ENCODE measurements around the gene BCL7A.

GRCh38 chr12:122096591-122097149 is 75.0 kb downstream of the BCL7A start:
- no peak for TF ChIP-seq CTCF (IDR thresholded peaks at IDR 0.05)
- no peak for TF ChIP-seq POLR2A (IDR thresholded peaks at IDR 0.05)
